ENCODE data around the gene OLFM3.

Gene OLFM3

DNA sequence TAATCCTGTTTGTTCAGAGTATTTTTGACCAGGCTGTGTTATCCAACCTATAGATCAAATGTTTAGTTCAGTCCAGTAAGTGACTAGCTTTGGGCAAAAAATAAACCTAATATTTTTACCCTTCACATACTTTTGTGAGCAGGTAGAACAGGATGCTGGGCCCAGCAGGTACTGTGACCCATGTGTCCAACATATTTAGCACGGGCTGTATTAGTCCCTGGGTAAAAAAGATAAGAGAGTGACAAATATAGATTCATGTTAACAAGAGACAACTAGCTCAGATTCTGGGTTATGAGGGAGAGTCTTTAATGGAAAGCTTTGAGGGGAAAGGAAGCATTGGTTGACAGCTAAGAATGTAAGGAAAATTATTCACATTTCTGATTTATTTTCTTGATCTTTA is 43.1 kb downstream of the OLFM3 start:
- no peaks in the 10 kb centered on the region for H3K36me3 ChIP-seq (ENCODE audit: control insufficient read depth, insufficient read depth, low read length)
- no peak overlapping the region for H3K27ac ChIP-seq (ENCODE audit: low read depth, low read length, severe bottlenecking)
- no peak overlapping the region for H3K4me3 ChIP-seq (ENCODE audit: extremely low read depth, insufficient read depth, low read length, poor library complexity, severe bottlenecking)
- WGBS, 2 experiments (ENCODE audit: insufficient coverage in 2 of 2), result 83 to 100% methylated on average over 1 of the region's 1 CpG
- H3K9me3 ChIP-seq (ENCODE audit: control insufficient read depth, low read length), result no peaks in the 10 kb centered on the region
- H3K4me1 ChIP-seq (ENCODE audit: control insufficient read depth, insufficient read depth, low read length, poor library complexity, severe bottlenecking), result no peaks in the 10 kb centered on the region

- no peaks in the 10 kb centered on the region for H3K4me1 ChIP-seq (ENCODE audit: control insufficient read depth, insufficient read depth, low read length, poor library complexity, severe bottlenecking)
- H3K36me3 ChIP-seq (ENCODE audit: control insufficient read depth, insufficient read depth, low read length), result no peaks in the 10 kb centered on the region
- H3K4me3 ChIP-seq (ENCODE audit: extremely low read depth, insufficient read depth, low read length, poor library complexity, severe bottlenecking), result no peak overlapping the region
- WGBS, 2 experiments (ENCODE audit: insufficient coverage in 2 of 2), result 100% methylated on average over 1 of the region's 1 CpG; no CpG with 5 or more reads in 1 of the 2 experiments
- no peak overlapping the region for H3K27ac ChIP-seq (ENCODE audit: low read depth, low read length, severe bottlenecking)
- H3K9me3 ChIP-seq (ENCODE audit: control insufficient read depth, low read length), result no peaks in the 10 kb centered on the region
Measured at GRCh38 chr1:101945884-101946283, 50.8 kb downstream of the OLFM3 start.

- H3K4me1 ChIP-seq (ENCODE audit: control insufficient read depth, insufficient read depth, low read length, poor library complexity, severe bottlenecking), result no peaks in the 10 kb centered on the region
- H3K27ac ChIP-seq (ENCODE audit: low read depth, low read length, severe bottlenecking), result no peak overlapping the region
- H3K36me3 ChIP-seq (ENCODE audit: control insufficient read depth, insufficient read depth, low read length), result no peaks in the 10 kb centered on the region
- WGBS, 2 experiments (ENCODE audit: insufficient coverage in 2 of 2), result 83 to 100% methylated on average over 1 to 2 of the region's 3 CpGs
- H3K9me3 ChIP-seq (ENCODE audit: control insufficient read depth, low read length), result no peaks in the 10 kb centered on the region
- H3K4me3 ChIP-seq (ENCODE audit: extremely low read depth, insufficient read depth, low read length, poor library complexity, severe bottlenecking), result no peak overlapping the region
Measured at GRCh38 chr1:101943237-101943636, 53.5 kb downstream of the OLFM3 start.

GRCh38 chr1:101942516-101943193 is 54.1 kb downstream of the OLFM3 start:
- no peak overlapping the region for H3K27ac ChIP-seq (ENCODE audit: low read depth, low read length, severe bottlenecking)
- WGBS, 2 experiments (ENCODE audit: insufficient coverage in 2 of 2), result 92% methylated on average over 2 of the region's 3 CpGs; no CpG with 5 or more reads in 1 of the 2 experiments

GRCh38 chr1:101938681-101939080 is 58.0 kb downstream of the OLFM3 start:
- no peak overlapping the region for H3K27ac ChIP-seq (ENCODE audit: low read depth, low read length, severe bottlenecking)
- WGBS, 2 experiments (ENCODE audit: insufficient coverage in 2 of 2), result 80 to 100% methylated on average over 1 of the region's 1 CpG
- H3K4me1 ChIP-seq (ENCODE audit: control insufficient read depth, insufficient read depth, low read length, poor library complexity, severe bottlenecking), result no peaks in the 10 kb centered on the region
- H3K36me3 ChIP-seq (ENCODE audit: control insufficient read depth, insufficient read depth, low read length), result no peaks in the 10 kb centered on the region
- H3K4me3 ChIP-seq (ENCODE audit: extremely low read depth, insufficient read depth, low read length, poor library complexity, severe bottlenecking), result no peak overlapping the region
- no peaks in the 10 kb centered on the region for H3K9me3 ChIP-seq (ENCODE audit: control insufficient read depth, low read length)

More at GRCh38 chr1:101942516-101943193, 54.1 kb downstream of the OLFM3 start:
- Histone ChIP-seq H3K36me3 (ENCODE audit: control insufficient read depth, insufficient read depth, low read length) (no peaks in the 10 kb centered on the region), H3K9me3 (ENCODE audit: control insufficient read depth, low read length) (no peaks in the 10 kb centered on the region), H3K4me3 (ENCODE audit: extremely low read depth, insufficient read depth, low read length, poor library complexity, severe bottlenecking) (no peak overlapping the region), H3K4me1 (ENCODE audit: control insufficient read depth, insufficient read depth, low read length, poor library complexity, severe bottlenecking) (no peaks in the 10 kb centered on the region)

DNA sequence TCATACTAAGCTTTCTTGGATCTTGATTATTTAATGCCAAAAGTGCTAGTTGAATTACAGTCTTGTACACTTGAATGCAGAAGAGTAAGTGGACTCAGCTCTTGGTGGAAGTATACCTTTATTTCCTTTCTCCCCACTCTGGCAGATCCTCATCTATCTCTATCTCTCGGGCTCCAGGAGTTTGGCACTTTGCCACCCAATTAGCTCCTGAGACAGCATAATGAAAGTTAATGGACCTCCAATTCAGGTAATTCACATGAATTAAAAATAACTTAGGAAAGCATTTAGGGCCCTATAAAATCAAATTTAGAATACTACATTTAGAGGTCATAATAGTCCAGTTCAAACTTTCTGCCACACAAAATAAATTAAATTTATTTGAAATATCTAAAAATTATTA is 67.4 kb downstream of the OLFM3 start:
- Histone ChIP-seq H3K27ac (ENCODE audit: low read depth, low read length, severe bottlenecking) (no peak overlapping the region), H3K36me3 (ENCODE audit: control insufficient read depth, insufficient read depth, low read length) (no peaks in the 10 kb centered on the region), H3K9me3 (ENCODE audit: control insufficient read depth, low read length) (no peaks in the 10 kb centered on the region), H3K4me1 (ENCODE audit: control insufficient read depth, insufficient read depth, low read length, poor library complexity, severe bottlenecking) (no peaks in the 10 kb centered on the region), H3K4me3 (ENCODE audit: extremely low read depth, insufficient read depth, low read length, poor library complexity, severe bottlenecking) (no peak overlapping the region)
- WGBS, 2 experiments (ENCODE audit: insufficient coverage in 2 of 2), result 100% methylated on average over 1 of the region's 1 CpG; no CpG with 5 or more reads in 1 of the 2 experiments

- no peaks in the 10 kb centered on the region for H3K9me3 ChIP-seq (ENCODE audit: control insufficient read depth, low read length)
- H3K27ac ChIP-seq (ENCODE audit: low read depth, low read length, severe bottlenecking), result no peak overlapping the region
- H3K36me3 ChIP-seq (ENCODE audit: control insufficient read depth, insufficient read depth, low read length), result no peaks in the 10 kb centered on the region
- WGBS, 2 experiments (ENCODE audit: insufficient coverage in 2 of 2), result no CpG with 5 or more reads among the region's 1 CpG
- no peak overlapping the region for H3K4me3 ChIP-seq (ENCODE audit: extremely low read depth, insufficient read depth, low read length, poor library complexity, severe bottlenecking)
- H3K4me1 ChIP-seq (ENCODE audit: control insufficient read depth, insufficient read depth, low read length, poor library complexity, severe bottlenecking), result no peaks in the 10 kb centered on the region
Measured at GRCh38 chr1:101928829-101929228, 67.9 kb downstream of the OLFM3 start.

DNA sequence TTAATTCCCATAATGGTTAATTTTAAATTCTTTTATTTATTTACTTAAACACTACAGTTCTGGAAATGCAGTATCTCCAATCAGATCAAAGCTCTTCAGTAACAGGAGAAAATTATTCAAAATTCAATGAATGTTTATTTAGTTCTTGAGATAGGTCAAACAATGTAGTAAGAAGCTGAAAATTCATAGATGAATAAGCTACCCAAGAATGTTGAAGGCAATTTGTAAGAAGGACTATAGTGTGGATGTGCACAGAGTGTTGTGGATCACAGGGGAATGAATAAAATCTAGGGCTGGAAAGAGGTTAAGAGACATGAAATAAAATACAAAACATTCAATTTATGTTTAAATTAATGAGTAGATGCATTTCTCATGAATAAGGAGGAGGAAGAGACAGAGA is 72.0 kb downstream of the OLFM3 start:
- H3K27ac ChIP-seq (ENCODE audit: low read depth, low read length, severe bottlenecking), result no peak overlapping the region
- H3K4me3 ChIP-seq (ENCODE audit: extremely low read depth, insufficient read depth, low read length, poor library complexity, severe bottlenecking), result no peak overlapping the region
- H3K36me3 ChIP-seq (ENCODE audit: control insufficient read depth, insufficient read depth, low read length), result no peaks in the 10 kb centered on the region
- H3K4me1 ChIP-seq (ENCODE audit: control insufficient read depth, insufficient read depth, low read length, poor library complexity, severe bottlenecking), result no peaks in the 10 kb centered on the region
- no peaks in the 10 kb centered on the region for H3K9me3 ChIP-seq (ENCODE audit: control insufficient read depth, low read length)

DNA sequence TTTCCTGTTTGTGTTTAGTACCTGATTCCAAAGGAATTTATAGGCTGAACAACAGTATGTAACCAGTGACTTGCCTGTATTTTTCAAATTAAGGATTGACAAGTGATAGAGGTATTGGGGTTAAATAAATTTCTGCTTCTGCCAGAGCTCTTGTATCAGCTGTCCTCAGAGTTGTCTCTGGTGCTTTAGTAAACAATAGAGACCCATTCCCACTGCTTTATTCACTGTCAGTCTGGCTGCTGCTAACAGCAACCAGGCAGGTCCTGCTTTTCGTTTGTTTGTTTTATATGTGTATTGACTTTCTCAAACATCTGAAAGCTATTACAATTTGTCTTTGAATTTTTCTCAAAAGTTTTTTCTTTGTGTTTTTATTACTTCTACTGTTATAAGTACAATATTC is 76.1 kb downstream of the OLFM3 start:
- WGBS, 2 experiments (ENCODE audit: insufficient coverage in 2 of 2), result no CpG with 5 or more reads among the region's 1 CpG
- Histone ChIP-seq H3K4me1 (ENCODE audit: control insufficient read depth, insufficient read depth, low read length, poor library complexity, severe bottlenecking) (no peaks in the 10 kb centered on the region), H3K9me3 (ENCODE audit: control insufficient read depth, low read length) (no peaks in the 10 kb centered on the region), H3K27ac (ENCODE audit: low read depth, low read length, severe bottlenecking) (no peak overlapping the region), H3K4me3 (ENCODE audit: extremely low read depth, insufficient read depth, low read length, poor library complexity, severe bottlenecking) (no peak overlapping the region), H3K36me3 (ENCODE audit: control insufficient read depth, insufficient read depth, low read length) (no peaks in the 10 kb centered on the region)

- Histone ChIP-seq H3K9me3 (ENCODE audit: control insufficient read depth, low read length) (no peaks in the 10 kb centered on the region), H3K36me3 (ENCODE audit: control insufficient read depth, insufficient read depth, low read length) (no peaks in the 10 kb centered on the region), H3K27ac (ENCODE audit: low read depth, low read length, severe bottlenecking) (no peak overlapping the region), H3K4me1 (ENCODE audit: control insufficient read depth, insufficient read depth, low read length, poor library complexity, severe bottlenecking) (no peaks in the 10 kb centered on the region), H3K4me3 (ENCODE audit: extremely low read depth, insufficient read depth, low read length, poor library complexity, severe bottlenecking) (no peak overlapping the region)
- WGBS, 2 experiments (ENCODE audit: insufficient coverage in 2 of 2), result 100% methylated on average over 1 of the region's 1 CpG; no CpG with 5 or more reads in 1 of the 2 experiments
Measured at GRCh38 chr1:101918277-101918676, 78.4 kb downstream of the OLFM3 start.

DNA sequence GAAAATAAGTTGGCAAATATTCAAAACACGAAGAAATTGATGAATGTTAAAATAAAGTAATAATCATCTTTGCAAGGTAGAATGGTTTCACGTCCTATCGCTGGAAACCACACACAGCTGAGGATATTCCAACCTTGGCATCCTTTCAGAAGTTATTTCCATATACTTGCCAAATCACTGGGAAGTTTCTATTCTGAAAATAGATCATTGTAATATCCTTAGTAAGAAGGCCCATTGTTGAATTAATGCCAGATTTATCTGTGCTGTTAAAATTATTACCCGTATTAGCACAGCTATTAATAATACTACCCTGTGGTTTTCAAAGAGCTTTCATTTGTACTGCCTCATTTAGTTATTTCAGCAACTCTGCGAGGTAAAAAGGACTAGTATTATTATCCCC is 81.1 kb downstream of the OLFM3 start:
- no peaks in the 10 kb centered on the region for H3K9me3 ChIP-seq (ENCODE audit: control insufficient read depth, low read length)
- WGBS, 2 experiments (ENCODE audit: insufficient coverage in 2 of 2), result no CpG with 5 or more reads among the region's 5 CpGs
- no peak overlapping the region for H3K27ac ChIP-seq (ENCODE audit: low read depth, low read length, severe bottlenecking)
- no peaks in the 10 kb centered on the region for H3K4me1 ChIP-seq (ENCODE audit: control insufficient read depth, insufficient read depth, low read length, poor library complexity, severe bottlenecking)
- no peak overlapping the region for H3K4me3 ChIP-seq (ENCODE audit: extremely low read depth, insufficient read depth, low read length, poor library complexity, severe bottlenecking)
- no peaks in the 10 kb centered on the region for H3K36me3 ChIP-seq (ENCODE audit: control insufficient read depth, insufficient read depth, low read length)

All from mesodermal cell (in vitro differentiated cells).